OCI-LY3 (cell line): ENCODE data around the gene CXCL9.

Experiments
- H2AFZ ChIP-seq: fragments of 200-600, 300-600 bp; shearing (Covaris generic); 2 replicates; pipeline ENCODE4 v1.6.0; 2014; ENCODE audit warnings: antibody characterized with exemption, low read depth, low read length
- H3K27ac ChIP-seq: fragments of 200-600, 300-600 bp; sonication (generic); 2 replicates; pipeline ENCODE4 v1.5.1; 2014; ENCODE audit warnings: mild to moderate bottlenecking, low read length, moderate library complexity, mixed read lengths
- H3K27me3 ChIP-seq: fragments of 200-600, 300-600 bp; sonication (generic); 2 replicates; pipeline ENCODE4 v1.6.1; 2014; ENCODE audit warnings: low read depth, low read length, mixed read lengths
- H3K36me3 ChIP-seq: fragments of 200-600, 300-600 bp; sonication (generic); replicated peaks from 2 replicates; pipeline ENCODE3; 2014; ENCODE audit warnings: low read depth, low read length, mixed read lengths
- H3K4me1 ChIP-seq: fragments of 300-600, 200-600 bp; sonication (generic); 2 replicates; pipeline ENCODE4 v1.6.1; 2014; ENCODE audit warnings: low read length, mixed read lengths
- H3K4me2 ChIP-seq: fragments of 200-600, 300-600 bp; sonication (generic); 2 replicates; pipeline ENCODE4 v1.6.1; 2014; ENCODE audit warnings: low read length, mixed read lengths
- H3K4me3 ChIP-seq: fragments of 300-600, 200-600 bp; sonication (generic); 2 replicates; pipeline ENCODE4 v1.5.1; 2014; ENCODE audit warnings: antibody characterized with exemption, mild to moderate bottlenecking, low read length, moderate library complexity
- H3K79me2 ChIP-seq: fragments of 300-600, 200-600 bp; shearing (Covaris generic); 2 replicates; pipeline ENCODE4 v1.6.1; 2014; ENCODE audit warnings: mild to moderate bottlenecking, low read length, mixed read lengths
- H3K9ac ChIP-seq: fragments of 300-600, 200-600 bp; shearing (Covaris generic); 2 replicates; pipeline ENCODE4 v1.6.0; 2014; ENCODE audit warnings: mild to moderate bottlenecking, low read length, moderate library complexity
- H3K9me3 ChIP-seq: fragments of 200-600, 300-600 bp; shearing (Covaris generic); 2 replicates; pipeline ENCODE4 v1.6.1; 2014; ENCODE audit warnings: low read length, mixed read lengths; ENCODE audit not compliant: insufficient read depth
- H4K20me1 ChIP-seq: fragments of 200-600, 300-600 bp; sonication (generic); 2 replicates; pipeline ENCODE4 v1.6.1; 2016; ENCODE audit warnings: low read length, mixed read lengths; ENCODE audit not compliant: insufficient read depth
- EZH2phosphoT487 ChIP-seq: fragments of 200-600 bp; shearing (Covaris generic); IDR thresholded peaks from 2 replicates; pipeline ENCODE4 v1.6.1; 2018; ENCODE audit warnings: antibody characterized with exemption, mixed run types, low read depth
- TF ChIP-seq, protein P1 (sequence below): fragments of 200-600, 300-600 bp; sonication (generic); IDR thresholded peaks from 2 replicates; pipeline ENCODE4 v1.5.1; 2014; ENCODE audit warnings: antibody characterized with exemption, low read length, low read depth

The CXCL9 gene

GRCh38 chr4:75989846-75990528, 17.3 kb downstream of the CXCL9 start:
- H3K27me3 ChIP-seq: no peaks in the 10 kb centered on the region
- no peak for TF ChIP-seq EZH2phosphoT487
- TF ChIP-seq, protein P1, sequence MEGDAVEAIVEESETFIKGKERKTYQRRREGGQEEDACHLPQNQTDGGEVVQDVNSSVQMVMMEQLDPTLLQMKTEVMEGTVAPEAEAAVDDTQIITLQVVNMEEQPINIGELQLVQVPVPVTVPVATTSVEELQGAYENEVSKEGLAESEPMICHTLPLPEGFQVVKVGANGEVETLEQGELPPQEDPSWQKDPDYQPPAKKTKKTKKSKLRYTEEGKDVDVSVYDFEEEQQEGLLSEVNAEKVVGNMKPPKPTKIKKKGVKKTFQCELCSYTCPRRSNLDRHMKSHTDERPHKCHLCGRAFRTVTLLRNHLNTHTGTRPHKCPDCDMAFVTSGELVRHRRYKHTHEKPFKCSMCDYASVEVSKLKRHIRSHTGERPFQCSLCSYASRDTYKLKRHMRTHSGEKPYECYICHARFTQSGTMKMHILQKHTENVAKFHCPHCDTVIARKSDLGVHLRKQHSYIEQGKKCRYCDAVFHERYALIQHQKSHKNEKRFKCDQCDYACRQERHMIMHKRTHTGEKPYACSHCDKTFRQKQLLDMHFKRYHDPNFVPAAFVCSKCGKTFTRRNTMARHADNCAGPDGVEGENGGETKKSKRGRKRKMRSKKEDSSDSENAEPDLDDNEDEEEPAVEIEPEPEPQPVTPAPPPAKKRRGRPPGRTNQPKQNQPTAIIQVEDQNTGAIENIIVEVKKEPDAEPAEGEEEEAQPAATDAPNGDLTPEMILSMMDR: no peak
- H3K9me3 ChIP-seq: no peaks in the 10 kb centered on the region
- peak overlapping the region; percentile 90 for H3K9ac ChIP-seq
- H3K4me3 ChIP-seq: peak overlapping the region; percentile 97
- H3K27ac ChIP-seq: peak overlapping the region; percentile 34
- peak overlapping the region; percentile 90 for H3K4me2 ChIP-seq
- peaks cover 20% of the 10 kb centered on the region for H3K4me1 ChIP-seq
- peaks cover 58% of the 10 kb centered on the region for H3K79me2 ChIP-seq
- H2AFZ ChIP-seq: no peak overlapping the region
- H4K20me1 ChIP-seq: peaks cover 31% of the 10 kb centered on the region
- H3K36me3 ChIP-seq: peaks cover 14% of the 10 kb centered on the region

GRCh38 chr4:75985116-75985515, 22.2 kb downstream of the CXCL9 start:
- H3K9ac ChIP-seq: no peak overlapping the region
- H3K4me1 ChIP-seq: peaks cover 12% of the 10 kb centered on the region
- H3K79me2 ChIP-seq: peaks cover 75% of the 10 kb centered on the region
- no peak overlapping the region for H3K4me2 ChIP-seq
- H3K4me3 ChIP-seq: no peak overlapping the region
- no peak overlapping the region for H2AFZ ChIP-seq
- H3K27ac ChIP-seq: no peak overlapping the region
- no peak for TF ChIP-seq EZH2phosphoT487
- TF ChIP-seq, protein P1: no peak
- H3K9me3 ChIP-seq: no peaks in the 10 kb centered on the region
- H3K36me3 ChIP-seq: peaks cover 33% of the 10 kb centered on the region
- H4K20me1 ChIP-seq: peaks cover 32% of the 10 kb centered on the region
- no peaks in the 10 kb centered on the region for H3K27me3 ChIP-seq

GRCh38 chr4:75980576-75980975, 26.7 kb downstream of the CXCL9 start:
- H3K36me3 ChIP-seq: peaks cover 50% of the 10 kb centered on the region
- peaks cover 5% of the 10 kb centered on the region for H4K20me1 ChIP-seq

GRCh38 chr4:75976177-75976576, 31.1 kb downstream of the CXCL9 start:
- H3K4me3 ChIP-seq: no peak overlapping the region
- no peaks in the 10 kb centered on the region for H4K20me1 ChIP-seq
- no peaks in the 10 kb centered on the region for H3K4me1 ChIP-seq
- H3K27ac ChIP-seq: no peak overlapping the region
- no peak overlapping the region for H2AFZ ChIP-seq
- H3K9me3 ChIP-seq: no peaks in the 10 kb centered on the region
- H3K9ac ChIP-seq: no peak overlapping the region
- H3K27me3 ChIP-seq: no peaks in the 10 kb centered on the region
- H3K4me2 ChIP-seq: no peak overlapping the region
- H3K79me2 ChIP-seq: 0 out of 2 replicates have a peak, but pooled peaks cover 5% of the 10 kb centered on the region
- TF ChIP-seq, protein P1: no peak
- no peak for TF ChIP-seq EZH2phosphoT487
- peaks cover 63% of the 10 kb centered on the region for H3K36me3 ChIP-seq

More at GRCh38 chr4:75980576-75980975, 26.7 kb downstream of the CXCL9 start:
- Histone ChIP-seq H3K27ac (no peak overlapping the region), H3K4me1 (no peaks in the 10 kb centered on the region), H3K9me3 (no peaks in the 10 kb centered on the region), H3K4me3 (no peak overlapping the region), H3K4me2 (no peak overlapping the region), H3K79me2 (peaks cover 30% of the 10 kb centered on the region), H2AFZ (no peak overlapping the region), H3K27me3 (no peaks in the 10 kb centered on the region), H3K9ac (no peak overlapping the region)
- TF ChIP-seq, protein P1: no peak
- TF ChIP-seq EZH2phosphoT487: no peak
